Tibial artery (tissue), 4 donors: ENCODE measurements around the gene F12.

Experiments used
- DNase-seq, 2 donors: peaks; one replicate each; pipeline ENCODE4 v3.0.0-alpha.2; 2019
- H3K27ac ChIP-seq, 2 donors: fragments of 200-600 bp; sonication (generic) in 1 of 2; 1 replicate in 1 of 2; 2 replicates in 1 of 2; pipeline ENCODE4 v1.5.1; 2018 to 2019; ENCODE audit warnings: mild to moderate bottlenecking in 1 of 2
- H3K27me3 ChIP-seq, 2 donors: fragments of 200-600 bp; sonication (generic) in 1 of 2; one replicate each; pipeline versions ENCODE4 v1.5.1 to v1.6.0; 2016 to 2019
- H3K36me3 ChIP-seq, 3 donors: fragments of 200-600 bp; sonication (generic) in 2 of 3; one replicate each; pipeline ENCODE4 v1.5.1; 2016 to 2019; ENCODE audit warnings: mild to moderate bottlenecking in 2 of 3
- H3K4me1 ChIP-seq, 4 donors: fragments of 200-600 bp; sonication (generic) in 2 of 4; 1 replicate in 3 of 4; 2 replicates in 1 of 4; pipeline ENCODE4 v1.5.1; 2016 to 2019
- H3K4me3 ChIP-seq, 2 donors: fragments of 200-600 bp; sonication (generic) in 1 of 2; 1 replicate in 1 of 2; 2 replicates in 1 of 2; pipeline ENCODE4 v1.5.1; 2018 to 2019; ENCODE audit warnings: mild to moderate bottlenecking in 2 of 2
- H3K9me3 ChIP-seq, 3 donors: fragments of 200-600 bp; sonication (generic) in 1 of 3; one replicate each; pipeline ENCODE4 v1.5.1; 2016 to 2019
- intact Hi-C: fragments of 100-400 bp; cut with DNase I; formaldehyde crosslinking; loops from one replicate; pipeline ENCODE4 v1.15.0; 2023; ENCODE audit warnings: low total_unique reads
- TF ChIP-seq, protein P1 (sequence below), 2 experiments: fragments of 200-600 bp in 1 of 2; fragments of 450-650 bp in 1 of 2; IDR thresholded peaks; one replicate each; pipeline ENCODE4 v1.5.1; 2017 to 2019; ENCODE audit warnings: antibody characterized with exemption in 2 of 2, mild to moderate bottlenecking in 1 of 2, moderate library complexity in 1 of 2

The F12 gene

DNA sequence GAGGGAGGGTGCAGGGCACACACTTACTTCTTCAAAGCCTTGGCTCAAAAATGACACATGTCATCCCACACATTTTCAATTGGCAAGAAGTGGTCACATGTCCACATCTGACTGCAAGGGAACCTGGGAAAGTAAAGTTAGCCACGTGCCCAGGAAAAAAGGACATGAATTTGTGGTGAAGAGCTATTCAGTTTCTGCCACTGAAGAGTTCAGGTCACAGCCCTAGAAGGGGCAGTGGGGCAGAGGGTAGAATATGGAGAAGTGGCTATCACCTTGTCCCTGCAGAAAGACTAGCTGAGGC is 53.5 kb downstream of the F12 start:
- H3K9me3 ChIP-seq: no peaks in the 10 kb centered on the region
- H3K27ac ChIP-seq: no peak overlapping the region
- TF ChIP-seq, protein P1, sequence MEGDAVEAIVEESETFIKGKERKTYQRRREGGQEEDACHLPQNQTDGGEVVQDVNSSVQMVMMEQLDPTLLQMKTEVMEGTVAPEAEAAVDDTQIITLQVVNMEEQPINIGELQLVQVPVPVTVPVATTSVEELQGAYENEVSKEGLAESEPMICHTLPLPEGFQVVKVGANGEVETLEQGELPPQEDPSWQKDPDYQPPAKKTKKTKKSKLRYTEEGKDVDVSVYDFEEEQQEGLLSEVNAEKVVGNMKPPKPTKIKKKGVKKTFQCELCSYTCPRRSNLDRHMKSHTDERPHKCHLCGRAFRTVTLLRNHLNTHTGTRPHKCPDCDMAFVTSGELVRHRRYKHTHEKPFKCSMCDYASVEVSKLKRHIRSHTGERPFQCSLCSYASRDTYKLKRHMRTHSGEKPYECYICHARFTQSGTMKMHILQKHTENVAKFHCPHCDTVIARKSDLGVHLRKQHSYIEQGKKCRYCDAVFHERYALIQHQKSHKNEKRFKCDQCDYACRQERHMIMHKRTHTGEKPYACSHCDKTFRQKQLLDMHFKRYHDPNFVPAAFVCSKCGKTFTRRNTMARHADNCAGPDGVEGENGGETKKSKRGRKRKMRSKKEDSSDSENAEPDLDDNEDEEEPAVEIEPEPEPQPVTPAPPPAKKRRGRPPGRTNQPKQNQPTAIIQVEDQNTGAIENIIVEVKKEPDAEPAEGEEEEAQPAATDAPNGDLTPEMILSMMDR (IDR thresholded peaks at IDR 0.05): no peak
- H3K27me3 ChIP-seq: peaks cover 0 to 13% of the 10 kb centered on the region in 2 donors
- no peak for DNase-seq
- H3K4me3 ChIP-seq: no peak overlapping the region
- H3K36me3 ChIP-seq: no peaks in the 10 kb centered on the region
- intact Hi-C loops: no loop called here
- H3K4me1 ChIP-seq: peaks cover 0 to 17% (median 4%) of the 10 kb centered on the region in 4 donors

DNA sequence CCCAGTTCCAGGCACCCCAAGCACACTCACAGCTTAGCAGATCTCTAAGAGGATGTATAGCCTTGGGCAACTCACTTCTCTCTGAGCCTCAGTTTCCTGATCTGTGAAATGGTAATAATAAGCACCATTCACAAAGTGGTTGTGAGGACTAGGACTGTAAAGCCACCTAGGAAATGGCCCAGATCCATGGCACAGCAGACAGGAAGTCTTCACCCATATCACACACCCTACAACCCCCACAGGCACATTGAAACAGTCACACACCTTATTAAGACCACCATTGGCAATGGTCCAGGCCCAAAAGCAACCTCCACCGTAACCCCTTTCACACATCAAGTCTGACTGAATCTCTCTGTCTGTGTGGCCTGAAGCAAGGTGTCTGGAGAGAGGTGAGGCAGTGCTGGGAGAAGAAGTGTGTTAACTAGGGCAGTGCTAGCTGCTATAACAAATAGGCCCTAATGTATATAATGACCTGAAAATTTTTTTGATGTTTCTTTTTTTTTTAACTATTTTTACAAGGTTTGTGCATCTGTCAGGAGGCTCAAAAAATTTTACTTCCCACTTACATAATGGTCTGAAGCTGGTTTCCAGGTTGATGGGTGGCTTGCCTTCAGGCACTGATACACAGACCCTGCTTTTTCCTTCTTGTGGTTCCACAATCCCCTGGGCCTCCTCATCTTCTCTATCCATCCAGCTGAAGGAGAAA is 54.0 kb downstream of the F12 start:
- Histone ChIP-seq H3K36me3 (no peaks in the 10 kb centered on the region), H3K4me3 (no peak overlapping the region), H3K9me3 (no peaks in the 10 kb centered on the region), H3K4me1 (peaks cover 0 to 22% (median 9%) of the 10 kb centered on the region in 4 donors), H3K27ac (no peak overlapping the region), H3K27me3 (peaks cover 0 to 13% of the 10 kb centered on the region in 2 donors)
- no peak for DNase-seq
- TF ChIP-seq, protein P1 (IDR thresholded peaks at IDR 0.05): no peak
- intact Hi-C loops: no loop called here

DNA sequence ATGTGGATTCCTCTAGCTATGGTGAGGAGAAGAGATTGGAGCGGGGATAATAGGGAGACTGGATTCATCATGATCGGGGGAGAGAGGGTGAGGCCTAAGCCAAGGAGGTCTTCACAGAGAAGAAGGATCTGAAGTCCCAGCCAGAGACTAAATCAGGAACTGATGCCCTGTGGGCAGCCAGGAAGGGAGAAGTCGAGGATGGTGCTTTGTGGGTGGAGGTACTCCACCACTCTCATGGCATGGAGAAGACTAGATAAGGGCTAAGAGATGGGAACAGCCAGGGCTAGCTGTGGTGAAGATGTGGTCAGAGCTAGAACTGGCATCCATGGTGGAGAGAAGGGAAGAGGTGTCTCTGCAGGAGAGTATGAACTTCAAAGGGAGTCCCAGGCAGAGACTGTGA is 54.7 kb downstream of the F12 start:
- Histone ChIP-seq H3K4me3 (no peak overlapping the region), H3K27me3 (peaks cover 0 to 13% of the 10 kb centered on the region in 2 donors), H3K36me3 (peaks cover 0 to 3% (median 0%) of the 10 kb centered on the region in 3 donors), H3K4me1 (peaks cover 0 to 28% (median 15%) of the 10 kb centered on the region in 4 donors), H3K9me3 (no peaks in the 10 kb centered on the region), H3K27ac (no peak overlapping the region)
- DNase-seq: no peak
- TF ChIP-seq, protein P1 (IDR thresholded peaks at IDR 0.05): no peak
- intact Hi-C loops: no loop called here

DNA sequence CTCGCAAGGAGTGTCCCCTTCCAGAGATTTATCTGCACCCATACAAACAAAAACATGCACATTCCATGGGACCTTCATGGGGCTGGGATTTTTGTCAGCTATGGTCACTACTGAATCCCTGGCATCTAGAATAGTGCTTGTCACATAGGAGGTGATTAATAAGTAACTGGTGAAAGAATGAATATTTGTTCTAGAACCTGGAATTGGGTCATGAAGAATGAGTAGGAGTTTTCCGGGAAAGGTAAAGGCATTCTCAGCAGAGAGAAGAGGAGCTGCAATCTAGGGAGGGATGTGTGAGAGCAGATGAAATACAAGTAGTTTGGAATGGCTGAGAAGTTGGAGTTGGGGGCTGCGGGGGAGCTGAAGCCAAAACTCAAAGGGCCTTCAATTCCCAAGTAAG is 55.1 kb downstream of the F12 start:
- H3K9me3 ChIP-seq: no peaks in the 10 kb centered on the region
- H3K27ac ChIP-seq: no peak overlapping the region
- intact Hi-C loops: no loop called here
- TF ChIP-seq, protein P1 (IDR thresholded peaks at IDR 0.05): no peak
- no peak overlapping the region for H3K4me3 ChIP-seq
- peaks cover 0 to 9% of the 10 kb centered on the region in 2 donors for H3K27me3 ChIP-seq
- H3K4me1 ChIP-seq: peaks cover 0 to 32% (median 18%) of the 10 kb centered on the region in 4 donors
- DNase-seq: no peak
- H3K36me3 ChIP-seq: peaks cover 0 to 8% (median 0%) of the 10 kb centered on the region in 3 donors

DNA sequence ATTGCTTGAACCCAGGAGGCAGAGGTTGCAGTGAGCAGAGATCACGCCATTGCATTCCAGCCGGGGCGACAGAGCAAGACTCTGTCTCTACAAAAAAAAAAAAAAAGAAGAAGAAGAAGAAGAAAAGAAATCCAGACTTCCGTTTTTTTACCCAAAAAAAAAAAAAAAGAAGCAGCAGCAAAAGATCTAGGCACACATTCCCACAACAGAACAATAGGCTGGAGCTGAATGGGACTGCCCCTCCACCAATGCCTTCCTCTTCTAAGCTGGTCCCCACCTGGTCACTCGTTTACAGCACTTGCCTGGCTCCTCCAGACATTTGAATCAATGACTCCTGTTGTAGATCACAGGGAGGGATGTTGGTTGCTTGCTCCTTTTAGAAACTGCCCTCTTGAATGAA is 56.3 kb downstream of the F12 start:
- H3K27me3 ChIP-seq: peaks cover 0 to 3% of the 10 kb centered on the region in 2 donors
- H3K9me3 ChIP-seq: no peaks in the 10 kb centered on the region
- intact Hi-C loops: no loop called here
- no peak overlapping the region for H3K27ac ChIP-seq
- TF ChIP-seq, protein P1 (IDR thresholded peaks at IDR 0.05): no peak
- H3K36me3 ChIP-seq: peaks cover 0 to 13% (median 0%) of the 10 kb centered on the region in 3 donors
- H3K4me3 ChIP-seq: no peak overlapping the region
- DNase-seq: no peak
- H3K4me1 ChIP-seq: peaks cover 0 to 38% (median 25%) of the 10 kb centered on the region in 4 donors
